Tibial nerve (tissue), 4 donors: ENCODE results near the gene NEK10. TPM values are rescaled to one million over a fixed set of nuclear protein-coding genes. Genes with fewer than 3 reads are reported as not detected.
"Not testable (repeated sequence)": the region's sequence is repeated elsewhere in the genome, so short reads cannot be mapped to it uniquely, and the experiment has no call there.

Experiments
- DNase-seq, 2 donors: peaks; one replicate each; pipeline ENCODE4 v3.0.0-alpha.2; 2019; ENCODE audit warnings: low spot score in 2 of 2
- H3K27ac ChIP-seq, 4 donors: fragments of 200-600 bp; sonication (generic) in 3 of 4; one replicate each; pipeline ENCODE4 v1.5.1; 2017 to 2019; ENCODE audit warnings: mild to moderate bottlenecking in 1 of 4
- H3K27me3 ChIP-seq, 2 donors: fragments of 200-600 bp; sonication (generic) in 1 of 2; one replicate each; pipeline versions ENCODE4 v1.5.1 to v1.6.0; 2017 to 2019
- H3K36me3 ChIP-seq, 3 donors: fragments of 200-600 bp; sonication (generic); one replicate each; pipeline ENCODE4 v1.5.1; 2018 to 2019
- H3K4me1 ChIP-seq, 4 donors: fragments of 200-600 bp; sonication (generic) in 3 of 4; one replicate each; pipeline ENCODE4 v1.5.1; 2017 to 2019
- H3K4me3 ChIP-seq, 4 donors: fragments of 200-600 bp; sonication (generic) in 3 of 4; one replicate each; pipeline ENCODE4 v1.5.1; 2017 to 2019; ENCODE audit warnings: mild to moderate bottlenecking in 1 of 4, moderate library complexity in 1 of 4
- H3K9me3 ChIP-seq, 4 donors: fragments of 200-600 bp; sonication (generic) in 3 of 4; one replicate each; pipeline ENCODE4 v1.5.1; 2017 to 2019
- EP300 ChIP-seq, 2 donors: sonication (generic); formaldehyde crosslinking; IDR thresholded peaks; one replicate each; pipeline ENCODE4 v1.6.1; 2017; ENCODE audit warnings: antibody characterized with exemption in 2 of 2, mild to moderate bottlenecking in 1 of 2
- POLR2A ChIP-seq, 2 donors: fragments of 450-650 bp; IDR thresholded peaks; one replicate each; pipeline ENCODE4 v1.6.1; 2017; ENCODE audit warnings: antibody characterized with exemption in 2 of 2, mild to moderate bottlenecking in 2 of 2, moderate library complexity in 2 of 2
- WGBS, 2 donors: methylation state at CpG; one replicate each; pipeline ENCODE4 v1.1.5; 2018; 5-methylcytosine and 5-hydroxymethylcytosine counted together
- total RNA-seq, 4 donors: library from RNA; depleted of rRNA; stranded (reverse); fragments of >200 nt; gene quantifications; one replicate each; pipeline ENCODE4 v1.1.0, GENCODE V29; 2016
- TF ChIP-seq, protein P1 (sequence below), 5 experiments: fragments of 200-600 bp in 3 of 5; fragments of 450-650 bp in 2 of 5; sonication (generic) in 3 of 5; IDR thresholded peaks; one replicate each; pipeline ENCODE4 v1.5.1; 2016 to 2019; ENCODE audit warnings: antibody characterized with exemption in 5 of 5, mild to moderate bottlenecking in 3 of 5, moderate library complexity in 2 of 5

Gene NEK10
- total RNA-seq, 4 donors from 2014 or later, result 0.20 to 2.4 (median 1.7) TPM

DNA sequence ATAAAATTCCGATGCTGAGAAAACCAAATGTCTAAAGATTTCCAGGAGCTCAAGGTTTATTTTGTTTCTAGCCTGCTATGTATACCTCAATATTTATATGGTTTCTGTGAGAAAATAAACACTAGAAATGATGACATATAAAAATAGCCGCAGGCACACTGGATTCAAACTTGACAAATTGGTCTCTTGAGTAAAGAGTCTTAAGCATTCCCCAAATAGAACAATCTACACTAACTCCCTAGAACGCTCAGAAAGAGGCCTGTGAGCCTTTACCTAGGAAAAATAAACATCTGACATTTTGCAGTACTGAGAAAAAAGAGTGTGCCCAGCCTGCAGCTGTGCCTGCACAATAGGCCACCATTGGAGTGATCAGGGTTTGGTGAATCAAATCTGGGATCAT is 75.2 kb downstream of the NEK10 start:
- H3K4me1 ChIP-seq, result no peaks in the 10 kb centered on the region
- no peak overlapping the region for H3K27ac ChIP-seq
- H3K27me3 ChIP-seq, result no peaks in the 10 kb centered on the region
- no peaks in the 10 kb centered on the region for H3K9me3 ChIP-seq
- 69 to 73% methylated on average over 3 of the region's 3 CpGs for WGBS, 2 donors
- no peak for DNase-seq
- no peaks in the 10 kb centered on the region for H3K36me3 ChIP-seq
- no peak for TF ChIP-seq POLR2A (IDR thresholded peaks at IDR 0.05)
- TF ChIP-seq, protein P1, sequence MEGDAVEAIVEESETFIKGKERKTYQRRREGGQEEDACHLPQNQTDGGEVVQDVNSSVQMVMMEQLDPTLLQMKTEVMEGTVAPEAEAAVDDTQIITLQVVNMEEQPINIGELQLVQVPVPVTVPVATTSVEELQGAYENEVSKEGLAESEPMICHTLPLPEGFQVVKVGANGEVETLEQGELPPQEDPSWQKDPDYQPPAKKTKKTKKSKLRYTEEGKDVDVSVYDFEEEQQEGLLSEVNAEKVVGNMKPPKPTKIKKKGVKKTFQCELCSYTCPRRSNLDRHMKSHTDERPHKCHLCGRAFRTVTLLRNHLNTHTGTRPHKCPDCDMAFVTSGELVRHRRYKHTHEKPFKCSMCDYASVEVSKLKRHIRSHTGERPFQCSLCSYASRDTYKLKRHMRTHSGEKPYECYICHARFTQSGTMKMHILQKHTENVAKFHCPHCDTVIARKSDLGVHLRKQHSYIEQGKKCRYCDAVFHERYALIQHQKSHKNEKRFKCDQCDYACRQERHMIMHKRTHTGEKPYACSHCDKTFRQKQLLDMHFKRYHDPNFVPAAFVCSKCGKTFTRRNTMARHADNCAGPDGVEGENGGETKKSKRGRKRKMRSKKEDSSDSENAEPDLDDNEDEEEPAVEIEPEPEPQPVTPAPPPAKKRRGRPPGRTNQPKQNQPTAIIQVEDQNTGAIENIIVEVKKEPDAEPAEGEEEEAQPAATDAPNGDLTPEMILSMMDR (IDR thresholded peaks at IDR 0.05), result no peak
- TF ChIP-seq EP300 (IDR thresholded peaks at IDR 0.05), result no peak
- no peak overlapping the region for H3K4me3 ChIP-seq

DNA sequence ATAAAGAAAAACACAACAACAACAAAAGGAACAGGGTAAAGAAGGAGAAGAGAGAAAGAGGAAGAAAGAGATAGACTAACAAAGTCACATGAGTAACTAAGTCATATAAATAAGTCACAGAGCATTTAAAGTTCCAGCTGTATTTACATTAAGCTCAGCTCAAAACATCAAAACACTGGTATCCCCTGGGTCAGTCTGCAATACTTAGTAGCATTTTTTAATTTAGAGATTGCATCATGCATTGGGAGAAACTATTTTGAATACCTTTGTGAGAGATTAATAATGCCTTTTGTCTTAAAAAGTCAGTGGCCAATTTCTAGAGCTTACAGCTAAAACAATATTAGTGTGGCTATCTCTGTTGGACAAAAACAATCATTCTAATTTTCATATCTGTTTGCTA is 78.4 kb downstream of the NEK10 start:
- no peak for DNase-seq
- no peaks in the 10 kb centered on the region for H3K36me3 ChIP-seq

DNA sequence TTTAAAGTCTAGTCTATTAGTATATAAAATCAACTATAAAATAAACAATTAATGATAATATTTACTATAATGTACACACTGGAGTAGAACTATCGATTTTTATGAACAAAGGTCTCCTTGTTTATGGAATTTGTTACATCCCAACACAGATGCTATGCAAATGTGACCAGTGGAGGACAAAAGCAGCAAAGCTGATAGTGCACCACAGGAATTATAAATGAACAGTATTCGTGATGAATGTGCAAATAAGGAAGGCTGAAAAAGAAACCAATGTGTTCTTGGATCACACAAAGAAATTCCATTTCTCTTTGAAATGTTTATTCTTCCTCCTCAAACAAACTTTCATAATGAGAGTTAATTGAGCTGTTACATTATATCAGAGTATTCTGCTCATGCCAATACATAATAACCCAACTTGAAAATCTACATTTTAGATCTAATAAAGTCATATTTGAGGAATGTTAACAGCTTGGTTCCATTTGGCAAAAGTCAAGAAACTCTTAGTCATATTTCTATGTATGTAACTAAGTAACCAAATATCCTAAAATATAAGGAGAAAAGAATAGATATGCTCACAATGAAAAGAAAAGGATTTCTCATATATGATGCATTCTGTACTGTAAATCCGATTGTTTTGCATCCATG is 79.3 kb downstream of the NEK10 start:
- Histone ChIP-seq H3K9me3 (no peaks in the 10 kb centered on the region), H3K4me3 (no peak overlapping the region), H3K27me3 (no peaks in the 10 kb centered on the region), H3K36me3 (no peaks in the 10 kb centered on the region), H3K4me1 (no peaks in the 10 kb centered on the region), H3K27ac (no peak overlapping the region)
- TF ChIP-seq EP300 (IDR thresholded peaks at IDR 0.05), result no peak
- TF ChIP-seq POLR2A (IDR thresholded peaks at IDR 0.05), result no peak
- TF ChIP-seq, protein P1 (IDR thresholded peaks at IDR 0.05), result no peak
- 26 to 34% methylated on average over 3 of the region's 3 CpGs for WGBS, 2 donors
- no peak for DNase-seq

More for the DNA sequence above, 78.4 kb downstream of the NEK10 start:
- no peaks in the 10 kb centered on the region for H3K4me1 ChIP-seq
- no peak overlapping the region for H3K27ac ChIP-seq
- no peaks in the 10 kb centered on the region for H3K27me3 ChIP-seq
- TF ChIP-seq, protein P1 (IDR thresholded peaks at IDR 0.05), result no peak
- TF ChIP-seq POLR2A (IDR thresholded peaks at IDR 0.05), result no peak
- TF ChIP-seq EP300 (IDR thresholded peaks at IDR 0.05), result no peak
- no peak overlapping the region for H3K4me3 ChIP-seq
- H3K9me3 ChIP-seq, result no peaks in the 10 kb centered on the region

DNA sequence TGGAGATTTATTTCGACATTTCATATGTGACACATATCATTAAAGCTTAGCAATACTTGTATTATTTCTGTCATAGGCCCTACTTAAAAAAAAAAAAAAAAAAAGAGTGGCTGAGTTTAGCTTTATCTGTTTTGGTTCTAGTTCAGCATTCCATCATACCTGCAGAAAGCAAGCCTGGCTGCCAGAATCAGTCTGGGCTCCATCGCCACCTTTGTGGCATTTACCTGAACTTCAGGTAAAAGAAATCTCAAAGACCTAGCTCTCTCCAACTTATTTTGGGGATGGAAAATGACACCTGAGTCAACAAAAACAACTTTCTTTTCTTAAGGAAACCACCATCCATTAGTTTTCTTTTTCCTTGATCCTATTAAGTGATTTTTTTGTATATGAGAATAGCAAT is 82.1 kb downstream of the NEK10 start:
- Histone ChIP-seq H3K4me3 (no peak overlapping the region), H3K4me1 (no peaks in the 10 kb centered on the region), H3K27me3 (no peaks in the 10 kb centered on the region), H3K27ac (no peak overlapping the region), H3K9me3 (no peaks in the 10 kb centered on the region), H3K36me3 (no peaks in the 10 kb centered on the region)
- TF ChIP-seq EP300 (IDR thresholded peaks at IDR 0.05), result no peak
- TF ChIP-seq, protein P1 (IDR thresholded peaks at IDR 0.05), result no peak
- TF ChIP-seq POLR2A (IDR thresholded peaks at IDR 0.05), result no peak
- DNase-seq, result no peak
- 89 to 95% methylated on average over 2 of the region's 2 CpGs for WGBS, 2 donors

DNA sequence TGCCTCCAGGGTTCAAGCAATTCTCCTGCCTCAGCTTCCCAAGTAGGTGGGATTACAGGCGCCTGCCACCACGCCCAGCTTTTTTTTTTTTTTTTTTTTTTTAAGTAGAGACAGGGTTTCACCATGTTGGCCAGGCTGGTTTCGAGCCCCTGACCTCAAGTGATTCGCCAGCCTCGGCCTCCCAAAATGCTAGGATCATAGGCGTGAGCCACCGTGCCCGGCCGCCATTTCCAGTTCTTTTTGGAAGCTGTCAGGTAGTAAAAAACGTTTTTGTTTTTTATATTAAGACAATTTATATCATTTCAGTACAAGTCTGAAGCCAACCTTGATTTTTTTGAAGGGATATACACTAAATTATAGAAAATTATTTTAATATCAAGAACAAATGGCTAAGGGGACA is 82.7 kb downstream of the NEK10 start:
- not testable (repeated sequence) for H3K27ac ChIP-seq, H3K4me1 ChIP-seq, H3K4me3 ChIP-seq, H3K36me3 ChIP-seq, H3K27me3 ChIP-seq, H3K9me3 ChIP-seq, DNase-seq
- 94 to 96% methylated on average over 10 of the region's 10 CpGs for WGBS, 2 donors

DNA sequence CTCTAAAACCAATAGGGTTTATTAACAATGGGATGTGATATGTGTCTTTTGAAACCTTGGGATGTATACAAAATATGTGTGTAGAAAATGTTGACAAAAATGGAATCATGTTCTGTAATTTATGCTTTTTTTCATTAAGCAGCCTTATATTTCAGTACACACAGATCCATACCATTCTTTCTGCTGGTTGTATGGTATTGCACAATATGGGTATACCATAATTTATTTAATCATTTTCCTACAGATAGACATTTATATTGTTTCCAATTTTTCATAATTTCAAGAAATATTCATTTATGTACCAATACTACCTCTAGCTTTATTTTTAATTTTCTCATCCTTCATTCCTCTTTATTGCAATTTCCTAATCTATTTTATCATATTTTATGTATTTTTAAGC is 83.5 kb downstream of the NEK10 start:
- TF ChIP-seq, protein P1 (IDR thresholded peaks at IDR 0.05), result no peak
- TF ChIP-seq EP300 (IDR thresholded peaks at IDR 0.05), result no peak
- no peak for TF ChIP-seq POLR2A (IDR thresholded peaks at IDR 0.05)
- Histone ChIP-seq H3K4me3 (no peak overlapping the region), H3K27me3 (no peaks in the 10 kb centered on the region), H3K36me3 (no peaks in the 10 kb centered on the region), H3K4me1 (no peaks in the 10 kb centered on the region), H3K9me3 (no peaks in the 10 kb centered on the region), H3K27ac (no peak overlapping the region)
- no peak for DNase-seq
